HepG2 (cell line): ENCODE results near the gene DMRT1. TPM values are rescaled to one million over a fixed set of nuclear protein-coding genes. Genes with fewer than 3 reads are reported as not detected.

ENCODE experiments used
- ATAC-seq: fragments of 200-7000 bp; cut with Tn5 transposase; 3 replicates; pipeline ENCODE4 v1.9.1; 2020; ENCODE audit warnings: mild to moderate bottlenecking, moderate library complexity
- BruUV-seq: library from RNA; stranded (reverse); fragments of 400-500 nt; replicated peaks from 2 replicates; lab custom pipeline; 2021; lab: Mats Ljungman, UMichigan
- CTCF ChIA-PET: fragments of 300-600 bp; formaldehyde crosslinking; extraction: SDS; loops from one replicate; lab custom pipeline; 2021; ENCODE audit warnings: low total read pairs, inconsistent platforms, low intra/inter-chr PET ratio; lab: Yijun Ruan, JAX
- POLR2A ChIA-PET: fragments of 350-600 bp; sonication (Branson Sonifier 250); formaldehyde crosslinking; loops from one replicate; lab custom pipeline; 2020; ENCODE audit warnings: antibody characterized with exemption, inconsistent platforms; lab: Yijun Ruan, JAX
- DNase-seq: peaks from one replicate; pipeline ENCODE4 v3.0.0-alpha.2; 2015; ENCODE audit warnings: low spot score
- FAIRE-seq: peaks from 3 replicates; lab custom pipeline; 2011; peaks lifted over from hg19 to GRCh38; lab: Jason Lieb, UNC
- H2AFZ ChIP-seq: one replicate; pipeline ENCODE4 v1.6.1; 2011; ENCODE audit warnings: low read length, inconsistent platforms
- H3K27ac ChIP-seq: fragments of 300-600 bp; 3 replicates; pipeline ENCODE4 v1.8.0; 2011; ENCODE audit warnings: mixed run types, mild to moderate bottlenecking, mixed read lengths, low read length, inconsistent platforms; ENCODE audit not compliant: insufficient read depth; ENCODE audit errors: extremely low read length
- H3K27me3 ChIP-seq, 2 experiments: fragments of 200-600 bp in 1 of 2; 2 replicates in 1 of 2; 3 replicates in 1 of 2; pipeline versions ENCODE4 v1.6.0 to v1.8.0; 2011; ENCODE audit warnings: low read length in 2 of 2, mild to moderate bottlenecking in 2 of 2, moderate library complexity in 2 of 2, inconsistent platforms in 1 of 2; ENCODE audit not compliant: insufficient read depth in 2 of 2, control insufficient read depth in 1 of 2
- H3K36me3 ChIP-seq, 2 experiments: fragments of 200-600 bp in 1 of 2; replicated peaks in 1 of 2; 2 replicates in 1 of 2; 3 replicates in 1 of 2; pipeline versions ENCODE4 v1.5.1 to v1.8.0; 2011; ENCODE audit warnings: low read length in 2 of 2, inconsistent platforms in 1 of 2; ENCODE audit not compliant: insufficient read depth in 2 of 2, control insufficient read depth in 1 of 2
- H3K4me1 ChIP-seq: 2 replicates; pipeline ENCODE4 v1.5.1; 2012; ENCODE audit warnings: low read length, inconsistent platforms; ENCODE audit not compliant: insufficient read depth
- H3K4me2 ChIP-seq: 2 replicates; pipeline ENCODE4 v1.6.0; 2011; ENCODE audit warnings: low read depth, low read length, inconsistent platforms
- H3K4me3 ChIP-seq, 3 experiments: fragments of 200-600 bp in 1 of 3; sonication (generic), shearing (Covaris generic) in 1 of 3; replicated peaks in 1 of 3; 2 replicates each; pipeline ENCODE4 v1.5.1; 2011 to 2016; ENCODE audit warnings: low read length in 3 of 3, inconsistent platforms in 2 of 3, low read depth in 2 of 3, mild to moderate bottlenecking in 2 of 3, control low read depth in 1 of 3, mixed read lengths in 1 of 3; ENCODE audit not compliant: insufficient read depth in 1 of 3
- H3K79me2 ChIP-seq: one replicate; pipeline ENCODE4 v1.6.1; 2011; ENCODE audit warnings: low read length, inconsistent platforms; ENCODE audit not compliant: insufficient read depth
- H3K9ac ChIP-seq: 2 replicates; pipeline ENCODE4 v1.6.0; 2011; ENCODE audit warnings: mild to moderate bottlenecking, low read depth, low read length, inconsistent platforms; ENCODE audit not compliant: insufficient read depth
- H3K9me3 ChIP-seq: 2 replicates; pipeline ENCODE4 v1.5.1; 2012; ENCODE audit warnings: mild to moderate bottlenecking, low read length
- H4K20me1 ChIP-seq: 2 replicates; pipeline ENCODE4 v1.6.0; 2011; ENCODE audit warnings: inconsistent platforms, mild to moderate bottlenecking, low read length, moderate library complexity; ENCODE audit not compliant: insufficient read depth
- FOXO1 ChIP-seq: sonication (generic); formaldehyde crosslinking; IDR thresholded peaks from 2 replicates; pipeline ENCODE4 v1.4.0; 2020; ENCODE audit warnings: missing genetic modification reagents
- GATAD2A ChIP-seq: IDR thresholded peaks from 2 replicates; pipeline ENCODE4 v1.6.1; 2016
- PLRG1 ChIP-seq: fragments of 450-650 bp; conservative IDR thresholded peaks from 2 replicates; pipeline ENCODE4 v1.6.1; 2016
- PPARG ChIP-seq: conservative IDR thresholded peaks from 2 replicates; pipeline ENCODE4 v1.6.1; 2016; ENCODE audit warnings: missing biosample characterization, missing genetic modification reagents
- RXRB ChIP-seq: IDR thresholded peaks from 2 replicates; pipeline ENCODE4 v1.6.1; 2016; ENCODE audit warnings: borderline replicate concordance, missing genetic modification reagents, missing compliant biosample characterization
- SRSF1 ChIP-seq: fragments of 200-400 bp; formaldehyde crosslinking; optimal IDR thresholded peaks from 2 replicates; pipeline ENCODE3; 2017; ENCODE audit warnings: mild to moderate bottlenecking, low read depth, low read length, moderate library complexity
- ZC3H4 ChIP-seq: sonication (generic); formaldehyde crosslinking; IDR thresholded peaks from 2 replicates; pipeline ENCODE4 v1.4.0; 2020; ENCODE audit warnings: missing genetic modification reagents, borderline replicate concordance
- ZFP37 ChIP-seq: sonication (generic); formaldehyde crosslinking; IDR thresholded peaks from 2 replicates; pipeline ENCODE4 v1.4.0; 2020; ENCODE audit warnings: missing genetic modification reagents, borderline replicate concordance
- ZNF256 ChIP-seq: sonication (generic); formaldehyde crosslinking; conservative IDR thresholded peaks from 2 replicates; pipeline ENCODE4 v1.4.0; 2020; ENCODE audit warnings: missing genetic modification reagents
- ZNF569 ChIP-seq: sonication (generic); formaldehyde crosslinking; IDR thresholded peaks from 2 replicates; pipeline ENCODE4 v1.5.0; 2020; ENCODE audit warnings: mild to moderate bottlenecking, missing genetic modification reagents, moderate library complexity, borderline replicate concordance
- ZNF768 ChIP-seq: sonication (generic); formaldehyde crosslinking; IDR thresholded peaks from 2 replicates; pipeline ENCODE4 v1.4.0; 2020; ENCODE audit warnings: missing genetic modification reagents
- WGBS: methylation state at CpG from one replicate; pipeline ENCODE4 v1.1.6; 2017; ENCODE audit warnings: low lambda C conversion rate; 5-methylcytosine and 5-hydroxymethylcytosine counted together
- in situ Hi-C: cut with HindIII; loops from 2 replicates; pipeline ENCODE4 v1.10.0; 2017; ENCODE audit warnings: low pct_unique_long_range_greater_than_20kb; ENCODE audit not compliant: extremely low pct_ligation_motif_present
- intact Hi-C: fragments of 100-400 bp; cut with micrococcal nuclease; formaldehyde crosslinking; loops from one replicate; pipeline ENCODE4 v1.10.0; 2022; ENCODE audit not compliant: unreplicated experiment
- polyA plus RNA-seq, 8 experiments: library from polyadenylated mRNA; depleted of rRNA in 3 of 8; stranded (reverse) in 7 of 8; unstranded in 1 of 8; fragments of >200 nt; fragmentation: Illumina TruSeq in 4 of 8; extraction: Trizol in 4 of 8; gene quantifications; 2 replicates each; pipeline versions ENCODE4 v1.2.1 to v1.2.3, GENCODE V29; 2011 to 2016; ENCODE audit warnings: low read depth in 4 of 8, missing spikeins in 1 of 8, mixed read lengths in 1 of 8; ENCODE audit not compliant: insufficient read depth in 1 of 8
- total RNA-seq, 5 experiments: library from RNA; depleted of rRNA; stranded (reverse); fragments of >200 nt; fragmentation: Illumina TruSeq; extraction: Trizol; gene quantifications; 2 replicates each; pipeline ENCODE4 v1.2.3, GENCODE V29; 2016; ENCODE audit warnings: low read depth in 1 of 5
- TF ChIP-seq, protein P1 (sequence below): sonication (generic); formaldehyde crosslinking; IDR thresholded peaks from 2 replicates; pipeline ENCODE4 v1.4.0; 2020; ENCODE audit warnings: missing genetic modification reagents
- TF ChIP-seq, protein P2 (sequence below): sonication (generic); formaldehyde crosslinking; IDR thresholded peaks from 2 replicates; pipeline ENCODE4 v1.4.0; 2020; ENCODE audit warnings: low read depth, mild to moderate bottlenecking, missing genetic modification reagents
- TF ChIP-seq, protein P3 (sequence below): sonication (generic); formaldehyde crosslinking; IDR thresholded peaks from 2 replicates; pipeline ENCODE4 v1.5.0; 2020; ENCODE audit warnings: missing genetic modification reagents
- TF ChIP-seq, protein P4 (sequence below): sonication (generic); formaldehyde crosslinking; IDR thresholded peaks from 2 replicates; pipeline ENCODE4 v1.5.1; 2020; ENCODE audit warnings: mild to moderate bottlenecking, moderate library complexity, missing genetic modification reagents
- TF ChIP-seq, protein P5 (sequence below): sonication (generic); formaldehyde crosslinking; IDR thresholded peaks from 2 replicates; pipeline ENCODE4 v1.4.0; 2020; ENCODE audit warnings: missing genetic modification reagents

The DMRT1 gene
- total and polyA plus RNA-seq, 2 of the 13 experiments (the other 11 are each of a cell fraction or from before 2014, with no cell fraction given): not detected

DNA sequence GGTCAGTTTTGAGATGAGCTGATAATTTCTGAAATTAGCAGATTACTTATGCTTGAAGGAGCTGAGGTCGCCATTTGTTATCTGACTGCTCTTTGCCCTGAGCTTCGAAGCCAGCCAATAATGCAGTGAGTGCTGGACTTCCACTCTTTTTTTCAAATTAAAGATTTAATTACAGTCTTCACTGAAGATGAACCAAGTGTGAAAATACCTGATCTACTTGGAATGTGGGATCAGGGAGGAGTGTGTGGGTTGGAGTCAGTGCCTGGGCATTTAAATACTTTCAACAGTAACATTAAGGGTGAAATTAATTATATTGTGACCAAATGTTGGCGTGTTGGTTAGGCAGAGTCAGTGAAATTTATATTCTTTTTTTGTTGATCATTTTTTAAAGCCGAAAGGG is 111.0 kb downstream of the DMRT1 start:
- H3K4me2 ChIP-seq: no peak overlapping the region
- TF ChIP-seq ZFP37 (CRISPR knock-in tag): no peak
- TF ChIP-seq, protein P1, sequence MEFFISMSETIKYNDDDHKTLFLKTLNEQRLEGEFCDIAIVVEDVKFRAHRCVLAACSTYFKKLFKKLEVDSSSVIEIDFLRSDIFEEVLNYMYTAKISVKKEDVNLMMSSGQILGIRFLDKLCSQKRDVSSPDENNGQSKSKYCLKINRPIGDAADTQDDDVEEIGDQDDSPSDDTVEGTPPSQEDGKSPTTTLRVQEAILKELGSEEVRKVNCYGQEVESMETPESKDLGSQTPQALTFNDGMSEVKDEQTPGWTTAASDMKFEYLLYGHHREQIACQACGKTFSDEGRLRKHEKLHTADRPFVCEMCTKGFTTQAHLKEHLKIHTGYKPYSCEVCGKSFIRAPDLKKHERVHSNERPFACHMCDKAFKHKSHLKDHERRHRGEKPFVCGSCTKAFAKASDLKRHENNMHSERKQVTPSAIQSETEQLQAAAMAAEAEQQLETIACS (CRISPR knock-in tag): no peak
- TF ChIP-seq SRSF1: no peak
- no peak for TF ChIP-seq ZNF768 (CRISPR knock-in tag)
- TF ChIP-seq, protein P2, sequence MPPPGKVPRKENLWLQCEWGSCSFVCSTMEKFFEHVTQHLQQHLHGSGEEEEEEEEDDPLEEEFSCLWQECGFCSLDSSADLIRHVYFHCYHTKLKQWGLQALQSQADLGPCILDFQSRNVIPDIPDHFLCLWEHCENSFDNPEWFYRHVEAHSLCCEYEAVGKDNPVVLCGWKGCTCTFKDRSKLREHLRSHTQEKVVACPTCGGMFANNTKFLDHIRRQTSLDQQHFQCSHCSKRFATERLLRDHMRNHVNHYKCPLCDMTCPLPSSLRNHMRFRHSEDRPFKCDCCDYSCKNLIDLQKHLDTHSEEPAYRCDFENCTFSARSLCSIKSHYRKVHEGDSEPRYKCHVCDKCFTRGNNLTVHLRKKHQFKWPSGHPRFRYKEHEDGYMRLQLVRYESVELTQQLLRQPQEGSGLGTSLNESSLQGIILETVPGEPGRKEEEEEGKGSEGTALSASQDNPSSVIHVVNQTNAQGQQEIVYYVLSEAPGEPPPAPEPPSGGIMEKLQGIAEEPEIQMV: no peak
- TF ChIP-seq, protein P3, sequence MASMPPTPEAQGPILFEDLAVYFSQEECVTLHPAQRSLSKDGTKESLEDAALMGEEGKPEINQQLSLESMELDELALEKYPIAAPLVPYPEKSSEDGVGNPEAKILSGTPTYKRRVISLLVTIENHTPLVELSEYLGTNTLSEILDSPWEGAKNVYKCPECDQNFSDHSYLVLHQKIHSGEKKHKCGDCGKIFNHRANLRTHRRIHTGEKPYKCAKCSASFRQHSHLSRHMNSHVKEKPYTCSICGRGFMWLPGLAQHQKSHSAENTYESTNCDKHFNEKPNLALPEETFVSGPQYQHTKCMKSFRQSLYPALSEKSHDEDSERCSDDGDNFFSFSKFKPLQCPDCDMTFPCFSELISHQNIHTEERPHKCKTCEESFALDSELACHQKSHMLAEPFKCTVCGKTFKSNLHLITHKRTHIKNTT (CRISPR knock-in tag): no peak
- TF ChIP-seq PPARG (CRISPR knock-in tag): no peak
- TF ChIP-seq FOXO1 (CRISPR knock-in tag): no peak
- TF ChIP-seq ZNF256: no peak
- TF ChIP-seq, protein P4, sequence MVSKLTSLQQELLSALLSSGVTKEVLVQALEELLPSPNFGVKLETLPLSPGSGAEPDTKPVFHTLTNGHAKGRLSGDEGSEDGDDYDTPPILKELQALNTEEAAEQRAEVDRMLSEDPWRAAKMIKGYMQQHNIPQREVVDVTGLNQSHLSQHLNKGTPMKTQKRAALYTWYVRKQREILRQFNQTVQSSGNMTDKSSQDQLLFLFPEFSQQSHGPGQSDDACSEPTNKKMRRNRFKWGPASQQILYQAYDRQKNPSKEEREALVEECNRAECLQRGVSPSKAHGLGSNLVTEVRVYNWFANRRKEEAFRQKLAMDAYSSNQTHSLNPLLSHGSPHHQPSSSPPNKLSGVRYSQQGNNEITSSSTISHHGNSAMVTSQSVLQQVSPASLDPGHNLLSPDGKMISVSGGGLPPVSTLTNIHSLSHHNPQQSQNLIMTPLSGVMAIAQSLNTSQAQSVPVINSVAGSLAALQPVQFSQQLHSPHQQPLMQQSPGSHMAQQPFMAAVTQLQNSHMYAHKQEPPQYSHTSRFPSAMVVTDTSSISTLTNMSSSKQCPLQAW (CRISPR knock-in tag): no peak
- no peak for TF ChIP-seq RXRB (CRISPR knock-in tag)
- no peak for TF ChIP-seq PLRG1
- TF ChIP-seq GATAD2A (CRISPR knock-in tag): no peak
- TF ChIP-seq, protein P5, sequence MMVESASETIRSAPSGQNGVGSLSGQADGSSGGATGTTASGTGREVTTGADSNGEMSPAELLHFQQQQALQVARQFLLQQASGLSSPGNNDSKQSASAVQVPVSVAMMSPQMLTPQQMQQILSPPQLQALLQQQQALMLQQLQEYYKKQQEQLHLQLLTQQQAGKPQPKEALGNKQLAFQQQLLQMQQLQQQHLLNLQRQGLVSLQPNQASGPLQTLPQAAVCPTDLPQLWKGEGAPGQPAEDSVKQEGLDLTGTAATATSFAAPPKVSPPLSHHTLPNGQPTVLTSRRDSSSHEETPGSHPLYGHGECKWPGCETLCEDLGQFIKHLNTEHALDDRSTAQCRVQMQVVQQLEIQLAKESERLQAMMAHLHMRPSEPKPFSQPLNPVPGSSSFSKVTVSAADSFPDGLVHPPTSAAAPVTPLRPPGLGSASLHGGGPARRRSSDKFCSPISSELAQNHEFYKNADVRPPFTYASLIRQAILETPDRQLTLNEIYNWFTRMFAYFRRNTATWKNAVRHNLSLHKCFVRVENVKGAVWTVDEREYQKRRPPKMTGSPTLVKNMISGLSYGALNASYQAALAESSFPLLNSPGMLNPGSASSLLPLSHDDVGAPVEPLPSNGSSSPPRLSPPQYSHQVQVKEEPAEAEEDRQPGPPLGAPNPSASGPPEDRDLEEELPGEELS (CRISPR knock-in tag): no peak
- no peak for TF ChIP-seq ZC3H4 (CRISPR knock-in tag)
- TF ChIP-seq ZNF569 (CRISPR knock-in tag): no peak
- ATAC-seq (no peak), FAIRE-seq (no peak), DNase-seq (no peak)
- H4K20me1 ChIP-seq: no peaks in the 10 kb centered on the region
- H3K79me2 ChIP-seq: no peaks in the 10 kb centered on the region
- no peak overlapping the region for H3K9ac ChIP-seq
- H3K4me3 ChIP-seq: no peak overlapping the region
- no peak overlapping the region for H3K27ac ChIP-seq
- H3K36me3 ChIP-seq: no peaks in the 10 kb centered on the region
- H3K27me3 ChIP-seq: peaks cover 0 to 1% of the 10 kb centered on the region in 2 experiments; a peak in 1 of 5 replicates
- no peaks in the 10 kb centered on the region for H3K9me3 ChIP-seq
- POLR2A ChIA-PET: no interaction called here
- no TSS peak for BruUV-seq
- intact Hi-C loops: no loop called here
- in situ Hi-C loops: no loop called here
- no peaks in the 10 kb centered on the region for H3K4me1 ChIP-seq
- H2AFZ ChIP-seq: no peak overlapping the region
- CTCF ChIA-PET: no interaction called here
- 17% methylated on average over 4 of the region's 4 CpGs for WGBS
